Bronchus fibroblast of lung (primary cell): Measurements from ENCODE around the gene PEX6. TPM values are rescaled to one million over a fixed set of nuclear protein-coding genes. Genes with fewer than 3 reads are reported as not detected.

Source experiments
- total RNA-seq: library from RNA; depleted of rRNA; stranded (reverse); fragments of >200 nt; gene quantifications from 2 replicates; pipeline ENCODE4 v1.2.3, GENCODE V29; 2015

PEX6 gene, protein sequence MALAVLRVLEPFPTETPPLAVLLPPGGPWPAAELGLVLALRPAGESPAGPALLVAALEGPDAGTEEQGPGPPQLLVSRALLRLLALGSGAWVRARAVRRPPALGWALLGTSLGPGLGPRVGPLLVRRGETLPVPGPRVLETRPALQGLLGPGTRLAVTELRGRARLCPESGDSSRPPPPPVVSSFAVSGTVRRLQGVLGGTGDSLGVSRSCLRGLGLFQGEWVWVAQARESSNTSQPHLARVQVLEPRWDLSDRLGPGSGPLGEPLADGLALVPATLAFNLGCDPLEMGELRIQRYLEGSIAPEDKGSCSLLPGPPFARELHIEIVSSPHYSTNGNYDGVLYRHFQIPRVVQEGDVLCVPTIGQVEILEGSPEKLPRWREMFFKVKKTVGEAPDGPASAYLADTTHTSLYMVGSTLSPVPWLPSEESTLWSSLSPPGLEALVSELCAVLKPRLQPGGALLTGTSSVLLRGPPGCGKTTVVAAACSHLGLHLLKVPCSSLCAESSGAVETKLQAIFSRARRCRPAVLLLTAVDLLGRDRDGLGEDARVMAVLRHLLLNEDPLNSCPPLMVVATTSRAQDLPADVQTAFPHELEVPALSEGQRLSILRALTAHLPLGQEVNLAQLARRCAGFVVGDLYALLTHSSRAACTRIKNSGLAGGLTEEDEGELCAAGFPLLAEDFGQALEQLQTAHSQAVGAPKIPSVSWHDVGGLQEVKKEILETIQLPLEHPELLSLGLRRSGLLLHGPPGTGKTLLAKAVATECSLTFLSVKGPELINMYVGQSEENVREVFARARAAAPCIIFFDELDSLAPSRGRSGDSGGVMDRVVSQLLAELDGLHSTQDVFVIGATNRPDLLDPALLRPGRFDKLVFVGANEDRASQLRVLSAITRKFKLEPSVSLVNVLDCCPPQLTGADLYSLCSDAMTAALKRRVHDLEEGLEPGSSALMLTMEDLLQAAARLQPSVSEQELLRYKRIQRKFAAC
- total RNA-seq, result 22.0 and 23.2 TPM in 2 replicates

GRCh38 chr6:42978839-42979522 is at the start of gene PEX6:
PEX6 (minus strand) TSS chr6:42979181; CDS start chr6:42979150, 31 bp downstream.

DNA sequence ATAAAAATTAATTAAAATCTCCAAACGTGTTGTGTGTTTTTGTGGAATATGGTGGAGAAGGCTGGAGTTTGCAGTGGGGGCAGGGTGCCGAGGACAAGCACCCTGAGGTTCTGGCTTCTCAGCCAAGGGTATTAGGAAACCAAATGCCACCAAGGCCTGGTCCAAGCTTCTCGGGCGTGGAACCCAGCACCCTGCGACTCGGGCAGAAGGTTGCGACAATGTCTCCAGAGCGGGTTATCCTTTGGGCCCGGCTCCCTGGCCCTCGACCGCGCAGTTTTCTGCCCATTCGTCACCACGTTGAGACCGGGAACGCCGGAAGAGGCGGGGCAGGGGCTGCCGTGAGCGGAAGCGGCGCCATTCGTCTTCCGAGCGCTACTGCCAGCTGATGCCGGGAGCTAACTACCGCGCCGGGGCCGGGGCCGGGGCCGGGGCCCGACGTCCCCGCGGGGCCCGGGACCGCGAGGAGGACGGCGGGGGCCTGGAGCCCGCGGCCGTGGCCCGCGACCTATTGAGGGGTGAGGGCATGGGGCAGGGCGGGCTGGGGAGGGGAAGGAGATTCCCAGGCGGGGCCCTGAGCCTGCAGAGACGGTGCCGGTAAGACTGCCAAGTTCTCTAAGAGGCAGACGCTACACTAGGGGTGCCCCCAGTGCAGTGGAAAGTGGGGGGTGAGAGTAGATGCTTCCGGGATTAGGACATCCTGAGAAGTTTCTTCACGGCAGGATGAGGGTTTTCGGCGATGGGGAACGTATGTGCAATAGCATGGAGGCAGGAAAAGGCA is 42.5 kb upstream of the PEX6 start, which contains the start of gene RRP36:
TSS of gene RRP36 (plus strand) at position 354 of the 778 bp plus-strand sequence. CDS start at position 386, 32 bp downstream.

GRCh38 chr6:43013843-43014433 is 35.0 kb upstream of the PEX6 start, which contains the start of the genes KLHDC3 and MEA1:
KLHDC3 (plus strand) TSS chr6:43014249; CDS start chr6:43017193, 2,944 bp downstream.
MEA1 (minus strand) TSS chr6:43013946; CDS start chr6:43013813, 133 bp downstream.

GRCh38 chr6:42984001-42984923 is 5.3 kb upstream of the PEX6 start, which contains the start of gene PPP2R5D:
PPP2R5D (plus strand) TSS chr6:42984570; CDS start chr6:42984678, 108 bp downstream.

GRCh38 chr6:42960243-42961019 is 18.6 kb downstream of the PEX6 start, which contains the start of gene GNMT:
GNMT (plus strand) TSS chr6:42960754; CDS start chr6:42960768, 14 bp downstream.

DNA sequence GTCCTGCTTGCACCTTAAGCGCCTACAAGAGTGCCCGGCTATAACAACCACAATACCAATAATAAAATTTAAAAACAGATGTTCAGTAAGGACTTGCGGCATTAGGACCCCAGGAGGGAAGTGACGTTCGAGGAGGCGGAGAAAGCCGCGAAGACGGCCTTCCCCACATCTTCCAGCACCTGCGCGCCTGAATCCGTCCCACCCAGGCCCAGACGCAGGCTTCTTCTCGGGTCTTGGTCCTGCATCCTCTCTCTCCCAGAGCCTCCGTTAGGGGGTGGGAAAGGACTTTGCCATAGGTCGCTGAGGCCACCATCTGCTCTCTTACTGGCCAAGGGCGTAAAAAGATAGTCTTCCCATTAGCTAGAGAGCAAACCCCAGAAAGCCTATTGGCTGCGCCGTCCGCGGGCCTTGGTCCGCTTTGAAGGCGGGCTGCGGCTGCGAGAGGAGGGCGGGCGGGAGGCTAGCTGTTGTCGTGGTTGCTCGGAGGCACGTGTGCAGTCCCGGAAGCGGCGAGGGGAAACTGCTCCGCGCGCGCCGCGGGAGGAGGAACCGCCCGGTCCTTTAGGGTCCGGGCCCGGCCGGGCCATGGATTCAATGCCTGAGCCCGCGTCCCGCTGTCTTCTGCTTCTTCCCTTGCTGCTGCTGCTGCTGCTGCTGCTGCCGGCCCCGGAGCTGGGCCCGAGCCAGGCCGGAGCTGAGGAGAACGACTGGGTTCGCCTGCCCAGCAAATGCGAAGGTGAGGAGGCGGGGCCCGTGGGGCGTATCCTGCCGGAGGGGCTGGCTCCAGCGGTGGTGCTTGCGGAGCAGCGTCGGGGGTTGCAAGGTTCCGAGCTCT is 49.8 kb downstream of the PEX6 start, which contains the start of gene CNPY3:
TSS of gene CNPY3 (plus strand) at position 495 of the 835 bp plus-strand sequence. CDS start at position 586, 91 bp downstream.

GRCh38 chr6:42915732-42916131 is 63.2 kb downstream of the PEX6 start, which contains the start of gene PTCRA:
PTCRA (plus strand) TSS chr6:42916053; CDS start chr6:42916070, 17 bp downstream.

Other genes with a start within 250 kb of the PEX6 start
- 30.3 and 34.3 TPM in 2 replicates for gene TBCC, start 233.1 kb downstream of the PEX6 start, total RNA-seq
- 2.7 and 3.4 TPM in 2 replicates for gene BICRAL, start 197.1 kb downstream of the PEX6 start, total RNA-seq
- gene RPL7L1, start 99.6 kb downstream of the PEX6 start, total RNA-seq, result 97.8 and 108 TPM in 2 replicates
- gene PTCRA, start 63.1 kb downstream of the PEX6 start, total RNA-seq, result not detected in 2 replicates
- gene CNPY3, start 49.7 kb downstream of the PEX6 start, total RNA-seq, result 28.7 and 29.3 TPM in 2 replicates
- gene GNMT, start 18.4 kb downstream of the PEX6 start, total RNA-seq, result not detected in 2 replicates
- 54.3 and 71.8 TPM in 2 replicates for gene PPP2R5D, start 5.4 kb upstream of the PEX6 start, total RNA-seq
- gene MEA1, start 34.8 kb upstream of the PEX6 start, total RNA-seq, result 110 and 111 TPM in 2 replicates
- gene KLHDC3, start 35.1 kb upstream of the PEX6 start, total RNA-seq, result 83.7 and 84.1 TPM in 2 replicates
- 109 and 114 TPM in 2 replicates for gene RRP36, start 42.4 kb upstream of the PEX6 start, total RNA-seq
- gene CUL7, start 74.7 kb upstream of the PEX6 start, total RNA-seq, result 27.6 and 30.0 TPM in 2 replicates
- 32.6 and 53.5 TPM in 2 replicates for gene MRPL2, start 80.3 kb upstream of the PEX6 start, total RNA-seq
- gene KLC4, start 80.5 kb upstream of the PEX6 start, total RNA-seq, result 7.6 and 8.3 TPM in 2 replicates
- 96.6 and 102 TPM in 2 replicates for gene PTK7, start 97.1 kb upstream of the PEX6 start, total RNA-seq
- 25.9 and 26.0 TPM in 2 replicates for gene SRF, start 192.1 kb upstream of the PEX6 start, total RNA-seq
- gene CUL9, start 203.0 kb upstream of the PEX6 start, total RNA-seq, result 17.4 and 22.9 TPM in 2 replicates